HG03460 (cell line): Measurements from ENCODE around the gene DEGS1.

Experiments
- ATAC-seq: cut with Tn5 transposase; IDR thresholded peaks from one replicate; pipeline ENCODE4 v1.9.1; 2021; ENCODE audit not compliant: unreplicated experiment

The DEGS1 gene

DNA sequence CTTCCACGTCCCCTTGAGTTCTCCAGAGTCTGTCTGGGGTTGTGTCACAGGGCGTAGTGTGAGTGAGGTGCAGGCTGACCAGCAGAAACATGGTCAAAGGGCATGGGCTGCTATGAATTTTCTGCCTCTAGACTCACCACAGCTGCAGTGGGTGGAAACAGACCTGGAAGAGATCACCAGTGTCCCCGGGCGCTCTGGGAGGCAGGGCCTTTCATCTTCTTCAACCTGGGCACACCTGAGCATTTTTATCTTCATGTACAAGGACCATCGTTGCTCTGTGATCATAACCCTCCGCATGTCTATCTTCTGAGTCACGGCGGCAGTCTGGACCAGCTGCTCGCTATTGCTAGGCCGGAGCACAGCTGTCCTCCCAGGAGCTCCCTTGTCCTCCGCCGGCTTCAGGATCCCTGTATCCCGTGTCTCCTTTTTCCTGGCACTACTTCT, 29.6 kb downstream of the DEGS1 start:
- no peak for ATAC-seq

DNA sequence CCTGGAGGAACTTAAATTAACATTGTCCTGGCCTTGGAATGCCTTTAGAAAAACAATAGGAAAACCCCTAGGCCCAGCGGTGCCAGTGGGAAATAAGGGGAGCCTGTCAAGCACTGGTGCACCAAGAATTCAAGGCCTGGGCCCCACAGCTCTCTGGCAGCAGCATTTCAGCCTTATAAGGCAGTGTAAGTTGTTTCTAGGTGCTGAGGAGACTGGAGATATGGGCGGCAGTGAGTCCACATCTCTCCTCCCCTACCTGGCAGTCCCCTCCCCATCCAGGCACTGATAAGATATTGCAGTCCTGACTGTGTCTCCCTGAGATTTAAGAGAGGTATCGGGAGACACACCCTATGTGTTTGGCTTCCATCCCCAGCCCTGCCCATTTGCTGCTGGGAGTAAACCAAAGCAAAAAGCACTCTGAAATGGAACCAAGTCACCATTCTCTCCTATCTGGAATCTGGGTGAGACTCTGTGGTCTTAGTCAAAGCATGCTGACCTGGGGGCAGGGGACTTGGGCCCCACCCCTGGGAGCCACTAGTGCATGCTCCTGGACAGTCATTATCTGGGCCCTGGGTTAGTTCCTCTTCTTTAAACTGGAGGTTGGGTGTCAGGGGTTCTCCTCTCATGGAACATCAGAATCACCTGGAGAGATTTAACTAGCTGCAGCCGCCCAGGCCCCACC, 30.5 kb downstream of the DEGS1 start:
- ATAC-seq, result no peak

DNA sequence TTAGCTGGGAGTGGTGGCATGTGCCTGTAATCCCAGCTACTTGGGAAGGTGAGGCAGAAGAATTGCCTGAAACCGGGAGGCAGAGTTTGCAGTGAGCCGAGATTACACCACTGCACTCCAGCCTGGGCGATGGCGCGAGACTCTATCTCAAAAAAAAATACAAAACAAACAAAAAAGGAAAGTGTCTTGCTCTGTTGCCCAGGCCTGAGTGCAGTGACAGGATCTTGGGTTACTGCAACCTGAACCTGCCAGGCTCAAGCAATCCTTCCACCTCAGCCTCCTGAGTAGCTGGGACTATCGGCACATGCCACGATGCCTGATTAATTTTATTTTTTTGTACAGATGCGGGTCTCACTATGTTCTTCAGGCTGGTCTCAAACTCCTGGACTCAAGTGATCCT, 33.3 kb downstream of the DEGS1 start:
- ATAC-seq, result no peak

DNA sequence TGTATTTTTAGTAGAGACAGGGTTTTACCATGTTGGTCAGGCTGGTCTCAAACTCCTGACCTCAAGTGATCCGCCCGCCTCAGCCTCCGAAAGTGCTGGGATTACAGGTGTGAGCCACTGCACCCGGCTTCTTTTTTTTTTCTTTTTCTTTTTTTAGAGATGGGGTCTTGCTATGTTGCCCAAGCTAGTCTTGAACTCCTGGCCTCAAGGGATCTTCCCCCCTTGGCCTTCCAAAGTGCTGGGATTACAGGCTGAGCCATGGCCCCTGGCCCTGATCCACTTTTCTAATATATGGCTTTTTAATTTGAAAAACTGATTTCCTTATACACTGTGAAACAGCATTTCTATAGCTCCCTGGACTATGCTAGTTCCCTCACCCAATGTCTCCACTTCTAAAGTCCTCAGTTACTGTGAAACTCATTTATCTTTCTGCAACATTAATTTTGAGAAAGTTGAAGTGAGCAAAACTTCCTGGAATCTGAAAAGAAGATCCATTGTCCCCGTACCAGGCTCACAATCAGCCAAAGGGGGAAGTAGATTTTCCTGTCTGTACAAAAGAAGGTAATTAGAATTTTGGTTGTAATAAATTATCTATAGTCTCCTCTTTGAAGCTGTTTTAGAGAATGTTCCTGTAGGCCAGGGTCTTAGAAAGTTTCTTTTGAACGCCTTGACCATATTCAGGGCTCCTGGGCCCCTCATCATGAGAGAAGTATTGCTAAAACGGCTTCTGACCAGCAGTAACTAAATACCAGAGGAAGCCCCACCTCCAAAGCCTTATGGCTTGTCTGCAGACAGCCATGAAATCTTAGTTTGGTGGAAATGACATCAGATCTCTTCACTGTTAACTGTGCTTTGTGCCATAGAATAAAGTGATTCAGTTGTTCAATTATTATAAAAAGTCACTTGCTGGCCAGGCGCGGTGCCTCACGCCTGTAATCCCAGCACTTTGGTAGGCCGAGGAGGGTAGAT, 34.9 kb downstream of the DEGS1 start:
- ATAC-seq, result no peak

DNA sequence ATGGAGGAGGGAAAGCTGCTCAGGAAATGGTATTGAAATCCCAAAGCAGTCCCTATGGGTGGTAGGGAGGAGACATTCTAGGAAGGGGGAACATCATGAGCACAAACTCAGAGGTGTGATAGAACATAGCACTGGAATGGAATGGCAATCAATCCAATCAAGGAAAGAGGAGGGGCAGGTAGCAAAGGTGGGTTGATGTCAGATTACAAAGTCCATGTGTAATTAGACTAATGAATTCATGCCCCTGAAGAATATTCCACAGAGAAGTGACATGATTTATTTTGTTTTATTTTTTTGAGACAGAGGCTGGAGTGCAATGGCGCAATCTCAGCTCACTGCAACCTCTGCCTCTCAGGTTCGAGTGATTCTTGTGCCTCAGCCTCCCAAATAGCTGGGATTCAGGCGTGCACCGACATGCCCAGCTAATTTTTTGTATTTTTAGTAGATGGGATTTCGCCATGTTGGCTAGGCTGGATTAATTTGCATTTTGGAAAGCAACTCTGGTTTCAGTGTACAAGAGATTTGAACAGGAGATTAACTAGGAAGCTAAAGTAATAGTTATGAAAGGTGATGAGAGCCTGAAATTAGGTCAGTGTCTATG, 36.1 kb downstream of the DEGS1 start:
- ATAC-seq, result no peak

DNA sequence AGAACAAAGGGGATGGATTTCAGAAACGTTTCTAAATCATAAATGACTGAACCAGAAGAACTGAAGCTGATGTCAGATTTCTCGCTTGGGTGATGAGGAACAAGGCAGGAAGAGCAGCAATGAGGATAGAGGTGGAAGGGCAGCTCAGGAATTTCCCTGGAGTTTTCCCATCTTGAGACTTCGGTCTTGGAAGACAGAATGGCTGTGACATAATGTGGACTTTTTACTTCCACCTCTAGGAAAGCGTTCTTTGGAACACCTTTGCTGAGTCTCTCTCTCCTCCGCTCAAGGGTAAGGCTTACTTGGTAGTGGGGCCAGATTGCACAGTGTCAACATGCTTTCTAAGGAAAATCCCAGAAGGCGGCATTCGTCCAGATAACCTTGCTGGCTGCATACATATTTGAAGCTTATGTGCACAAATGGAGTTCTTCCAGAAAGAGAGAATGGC, 36.6 kb downstream of the DEGS1 start:
- no peak for ATAC-seq

DNA sequence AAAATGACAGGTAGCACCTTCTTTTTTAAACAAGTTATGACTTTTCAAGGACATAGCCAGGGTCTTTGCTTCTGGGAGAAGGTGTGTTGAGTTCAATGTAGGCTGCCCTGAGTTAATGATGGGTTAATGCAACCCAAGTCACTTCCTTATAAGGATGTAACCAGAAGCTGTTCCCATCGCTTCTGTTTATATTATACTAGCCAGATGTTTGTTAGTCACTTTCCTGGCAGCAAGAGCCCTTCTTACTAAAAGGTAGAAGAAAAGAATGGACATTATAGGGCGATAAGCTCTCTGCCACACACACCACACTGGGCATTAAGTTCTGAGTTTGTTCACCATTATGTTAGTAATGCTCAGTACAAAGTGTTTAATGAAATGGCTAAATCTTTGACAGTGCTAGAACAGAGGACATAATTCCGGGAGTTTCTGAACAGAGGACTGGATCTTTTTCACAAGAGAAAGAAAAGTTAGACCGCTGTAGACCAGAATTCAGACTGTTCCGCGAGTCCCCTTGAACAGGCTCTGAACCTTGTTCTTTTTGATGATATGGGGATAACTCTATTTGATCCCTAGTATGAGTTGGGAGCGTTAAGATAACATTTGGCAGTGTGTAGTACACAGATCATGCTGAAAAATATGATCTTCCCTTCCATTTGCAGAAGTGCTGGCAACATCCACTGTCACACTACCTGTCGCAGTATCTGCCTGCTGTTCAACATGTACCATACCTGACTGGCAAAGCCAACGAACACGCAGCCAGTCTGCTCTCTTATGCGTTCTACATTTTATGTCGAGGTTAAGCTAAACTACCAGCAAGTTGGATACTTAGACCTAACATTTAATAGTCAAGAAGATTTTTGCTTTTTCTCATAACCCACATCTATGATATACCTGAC, 41.0 kb downstream of the DEGS1 start:
- no peak for ATAC-seq

DNA sequence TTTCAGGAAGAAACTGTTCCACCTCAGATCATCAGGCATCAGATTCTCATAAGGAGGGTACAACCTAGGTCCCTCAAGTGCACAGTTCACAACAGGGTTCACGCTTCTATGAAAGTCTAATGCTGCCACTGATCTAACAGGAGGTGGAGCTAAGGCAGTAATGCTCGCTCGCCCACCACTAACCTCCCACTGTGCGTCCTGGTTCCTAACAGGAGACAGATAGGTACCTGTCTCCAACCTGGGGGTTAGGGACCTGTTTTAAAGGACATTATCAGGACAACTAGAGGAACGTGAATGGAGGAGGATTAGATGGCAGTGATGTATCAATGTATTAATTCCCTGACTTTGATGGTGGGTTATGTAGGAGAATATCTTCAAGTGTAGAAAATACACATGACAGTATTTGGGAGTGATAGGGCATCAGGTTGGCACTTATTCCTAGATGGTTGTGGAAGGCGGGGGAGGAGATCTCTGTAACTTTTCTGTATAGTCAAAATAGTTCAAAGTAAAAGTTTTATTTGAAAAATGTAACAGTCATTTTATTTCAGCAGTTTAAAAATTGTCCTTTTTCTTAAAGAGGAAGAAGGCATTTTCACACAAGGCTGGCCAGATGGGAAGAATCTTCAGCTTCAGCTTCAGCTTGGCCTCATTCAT, 43.9 kb downstream of the DEGS1 start:
- ATAC-seq, result no peak

DNA sequence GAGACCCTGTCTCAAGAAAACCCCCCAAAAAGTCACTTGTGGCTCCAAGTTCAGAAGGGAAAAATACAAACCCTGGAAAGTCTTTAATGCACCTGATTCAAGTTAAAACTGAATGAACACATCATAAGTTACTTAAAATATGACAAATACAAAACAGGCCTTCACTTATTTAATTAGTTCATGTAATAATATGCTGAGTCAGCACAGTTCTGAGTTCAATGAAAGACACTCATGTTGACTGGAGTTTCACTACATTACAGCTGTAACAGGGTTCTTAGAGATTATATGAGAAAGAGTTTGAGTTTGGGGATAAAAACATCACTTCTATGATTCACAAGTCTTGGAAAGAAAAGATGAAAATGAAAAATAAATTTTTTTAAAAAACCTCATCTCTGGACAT, 51.0 kb downstream of the DEGS1 start:
- no peak for ATAC-seq

DNA sequence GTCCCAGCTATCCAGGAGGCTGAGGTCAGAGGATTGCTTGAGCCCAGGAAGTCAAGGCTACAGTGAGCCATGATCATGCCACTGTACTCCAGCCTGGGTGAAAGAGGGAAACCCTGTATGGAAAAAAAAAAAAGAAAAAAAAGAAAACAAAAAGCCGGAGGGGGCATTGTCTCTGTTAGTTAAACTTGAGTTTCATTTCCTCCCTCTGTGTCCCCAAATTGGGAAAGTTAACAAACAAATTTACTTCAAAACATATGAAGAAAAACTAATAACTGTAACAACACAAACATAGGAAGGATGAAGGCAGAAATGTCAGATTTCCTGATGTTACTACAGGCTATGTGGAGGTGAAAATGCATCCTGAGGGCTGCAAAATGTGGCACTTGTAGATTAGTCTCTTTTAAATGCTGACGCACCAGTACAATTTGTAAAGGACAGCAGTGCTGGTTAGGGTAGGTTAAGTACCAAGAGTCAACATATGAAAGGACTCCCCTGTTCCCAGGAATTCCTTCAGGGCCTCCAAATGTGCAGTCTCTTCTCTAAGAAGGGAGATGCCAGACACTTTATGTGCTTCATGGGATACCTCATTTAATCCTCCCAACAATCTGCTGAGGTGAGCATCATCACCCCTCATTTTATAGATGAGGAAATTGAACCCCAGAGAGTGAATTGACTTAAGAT, 52.9 kb downstream of the DEGS1 start:
- no peak for ATAC-seq

DNA sequence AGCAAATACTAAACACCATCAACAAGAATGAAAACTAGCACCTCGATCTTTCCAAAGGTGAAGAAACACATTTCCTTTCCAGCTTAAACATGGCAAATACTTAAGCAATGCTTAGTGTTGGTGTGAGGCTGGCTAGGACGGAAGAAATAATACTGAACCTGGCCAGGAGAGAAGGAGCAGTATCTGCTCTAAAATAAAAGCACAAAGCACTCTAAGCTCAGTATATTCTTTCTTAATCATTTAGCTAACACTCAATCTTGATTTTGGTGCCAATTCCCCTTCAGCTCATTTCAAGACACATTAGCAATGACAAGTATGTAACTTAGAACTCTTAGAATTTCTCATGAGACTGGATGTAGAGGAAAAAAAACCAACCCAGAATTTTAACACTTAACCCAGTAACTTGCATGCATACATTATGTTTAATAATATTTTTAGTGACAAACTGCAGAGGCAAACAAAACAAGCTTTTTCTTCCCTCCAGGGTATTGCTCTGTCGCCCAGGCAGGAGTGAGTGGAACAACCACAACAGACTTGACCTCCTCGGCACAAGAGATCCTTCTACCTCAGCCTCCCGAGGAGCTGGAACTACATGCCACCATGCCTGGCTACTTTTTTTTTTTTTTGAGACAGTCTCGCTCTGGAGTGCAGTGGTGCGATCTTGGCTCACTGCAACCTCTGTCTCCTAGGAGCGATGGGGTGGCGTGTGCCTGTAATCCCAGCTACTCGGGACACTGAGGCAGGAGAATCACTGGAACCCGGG, 54.3 kb downstream of the DEGS1 start:
- no peak for ATAC-seq

DNA sequence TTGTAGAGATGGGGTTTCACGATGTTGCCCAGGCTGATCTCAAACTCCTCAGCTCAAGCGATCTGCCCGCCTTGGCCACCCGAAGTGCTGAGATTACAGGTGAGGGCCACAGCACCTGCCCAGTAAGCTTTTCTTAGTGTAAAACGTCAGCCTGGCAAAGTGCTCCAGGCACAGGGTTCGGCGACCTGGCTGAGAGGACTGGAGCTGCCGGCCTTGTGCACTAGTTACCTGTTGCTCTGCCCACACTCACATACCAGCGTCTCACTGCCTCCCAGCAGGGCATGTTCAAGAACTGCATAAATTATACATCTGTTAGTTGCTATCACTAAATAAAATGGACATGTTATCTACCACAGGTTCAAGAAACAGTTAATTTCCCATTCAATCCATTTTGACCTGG, 55.2 kb downstream of the DEGS1 start:
- no peak for ATAC-seq

DNA sequence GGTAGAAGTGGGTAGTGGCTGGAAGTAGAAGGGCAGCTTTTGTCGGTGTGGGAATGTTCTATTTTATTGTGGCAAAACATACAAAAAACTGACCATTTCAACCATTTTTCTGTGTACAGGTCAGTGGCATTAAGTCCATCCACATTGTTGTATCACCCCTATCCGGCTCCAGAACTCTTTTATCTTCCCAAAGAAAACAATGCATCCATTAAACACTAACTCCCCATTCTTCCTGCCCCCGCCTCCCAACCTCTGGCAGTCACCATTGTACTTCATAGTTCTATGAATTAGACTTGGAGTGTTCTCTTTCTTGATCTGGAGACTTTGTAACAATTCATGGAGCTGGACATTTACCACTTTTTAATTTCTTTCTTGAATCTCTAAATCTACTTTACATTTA, 55.7 kb downstream of the DEGS1 start:
- no peak for ATAC-seq
